SK-N-SH (cell line): ENCODE results near the gene PLA2G4E. TPM values are rescaled to one million over a fixed set of nuclear protein-coding genes. Genes with fewer than 3 reads are reported as not detected.

Experiments used
- CTCF ChIA-PET: fragments of 300-600, 350-600 bp; formaldehyde crosslinking; extraction: SDS; loops from one replicate; lab custom pipeline; 2021; lab: Yijun Ruan, JAX
- POLR2A ChIA-PET: fragments of 350-600 bp; sonication (Branson Sonifier 250); formaldehyde crosslinking; extraction: SDS; loops from one replicate; lab custom pipeline; 2020; ENCODE audit warnings: antibody characterized with exemption, inconsistent platforms; lab: Yijun Ruan, JAX
- DNase-seq: peaks from one replicate; pipeline ENCODE4 v3.0.0; 2012
- H2AFZ ChIP-seq: fragments of 200-600 bp; sonication (generic); 2 replicates; pipeline ENCODE4 v1.8.1; 2016; ENCODE audit warnings: antibody characterized with exemption, mild to moderate bottlenecking, low read depth
- H3F3A ChIP-seq: fragments of 200-600 bp; sonication (generic); replicated peaks from 2 replicates; pipeline ENCODE3; 2016; ENCODE audit warnings: antibody characterized with exemption, mild to moderate bottlenecking; ENCODE audit not compliant: insufficient read depth
- H3K27ac ChIP-seq, 2 experiments: fragments of 200-500 bp in 1 of 2; fragments of 200-600 bp in 1 of 2; sonication (Bioruptor generic) in 1 of 2; sonication (generic), shearing (Covaris generic) in 1 of 2; 2 replicates each; pipeline versions ENCODE4 v1.5.1 to v1.6.1; 2014 to 2016; ENCODE audit warnings: low read depth in 2 of 2, inconsistent platforms in 1 of 2, low read length in 1 of 2, mild to moderate bottlenecking in 1 of 2, mixed read lengths in 1 of 2
- H3K27me3 ChIP-seq: fragments of 200-600 bp; sonication (generic), shearing (Covaris generic); 2 replicates; pipeline ENCODE4 v1.6.1; 2016; ENCODE audit warnings: mixed run types; ENCODE audit not compliant: insufficient read depth
- H3K36me3 ChIP-seq, 2 experiments: fragments of 200-500 bp in 1 of 2; fragments of 200-600 bp in 1 of 2; sonication (Bioruptor generic) in 1 of 2; sonication (generic) in 1 of 2; replicated peaks in 1 of 2; 2 replicates each; pipeline versions ENCODE3 to v1.5.1; 2014 to 2016; ENCODE audit warnings: low read length in 1 of 2, mild to moderate bottlenecking in 1 of 2; ENCODE audit not compliant: insufficient read depth in 2 of 2, control insufficient read depth in 1 of 2
- H3K4me1 ChIP-seq, 2 experiments: fragments of 200-500 bp in 1 of 2; fragments of 200-600 bp in 1 of 2; sonication (Bioruptor generic) in 1 of 2; sonication (generic), shearing (Covaris generic) in 1 of 2; 2 replicates each; pipeline versions ENCODE4 v1.5.1 to v1.6.1; 2014 to 2016; ENCODE audit warnings: low read depth in 1 of 2, low read length in 1 of 2, mixed run types in 1 of 2; ENCODE audit not compliant: insufficient read depth in 2 of 2, control insufficient read depth in 1 of 2
- H3K4me2 ChIP-seq: fragments of 200-600 bp; sonication (generic), shearing (Covaris generic); 2 replicates; pipeline ENCODE4 v1.6.1; 2017; ENCODE audit warnings: mixed run types
- H3K4me3 ChIP-seq, 2 experiments: fragments of 200-500 bp in 1 of 2; fragments of 200-600 bp in 1 of 2; sonication (Bioruptor generic) in 1 of 2; sonication (generic), shearing (Covaris generic) in 1 of 2; 2 replicates each; pipeline versions ENCODE4 v1.5.1 to v1.8.1; 2014 to 2016; ENCODE audit warnings: low read depth in 2 of 2, inconsistent platforms in 1 of 2, low read length in 1 of 2, mild to moderate bottlenecking in 1 of 2, mixed read lengths in 1 of 2, moderate library complexity in 1 of 2
- H3K79me2 ChIP-seq: fragments of 200-600 bp; sonication (generic); 2 replicates; pipeline ENCODE4 v1.8.1; 2017; ENCODE audit warnings: mild to moderate bottlenecking; ENCODE audit not compliant: insufficient read depth
- H3K9ac ChIP-seq: fragments of 200-600 bp; sonication (generic); 2 replicates; pipeline ENCODE4 v1.6.1; 2017; ENCODE audit warnings: mixed run types
- H3K9me2 ChIP-seq: fragments of 200-600 bp; sonication (generic); 2 replicates; pipeline ENCODE4 v1.6.1; 2017; ENCODE audit warnings: mixed run types
- H3K9me3 ChIP-seq: fragments of 200-600 bp; sonication (generic); 2 replicates; pipeline ENCODE4 v1.6.1; 2017; ENCODE audit warnings: mixed run types, mild to moderate bottlenecking, moderate library complexity
- H4K20me1 ChIP-seq: fragments of 200-600 bp; sonication (generic); 2 replicates; pipeline ENCODE4 v1.6.1; 2017; ENCODE audit warnings: mild to moderate bottlenecking, mixed run types; ENCODE audit not compliant: insufficient read depth
- CHD2 ChIP-seq: fragments of 150-350 bp; IDR thresholded peaks from 2 replicates; pipeline ENCODE4 v1.6.1; 2018; ENCODE audit warnings: low read length; ENCODE audit not compliant: partially characterized antibody
- EP300 ChIP-seq, 2 experiments: IDR thresholded peaks; 2 replicates each; pipeline versions ENCODE4 v1.4.0 to v1.6.1; 2012; ENCODE audit warnings: borderline replicate concordance in 1 of 2, low read depth in 1 of 2, low read length in 1 of 2
- EZH2phosphoT487 ChIP-seq: fragments of 200-600 bp; sonication (generic); IDR thresholded peaks from 2 replicates; pipeline ENCODE4 v1.6.1; 2017; ENCODE audit warnings: low read depth, mixed run types, mild to moderate bottlenecking, antibody characterized with exemption, moderate library complexity, borderline replicate concordance
- FOXM1 ChIP-seq: IDR thresholded peaks from 2 replicates; pipeline ENCODE4 v1.4.0; 2012; ENCODE audit warnings: low read depth, mild to moderate bottlenecking
- GABPA ChIP-seq: IDR thresholded peaks from 2 replicates; pipeline ENCODE4 v1.4.0; 2012; ENCODE audit warnings: low read depth, mild to moderate bottlenecking
- GATA2 ChIP-seq: sonication (generic); formaldehyde crosslinking; IDR thresholded peaks from 2 replicates; pipeline ENCODE4 v1.5.0; 2020; ENCODE audit warnings: mild to moderate bottlenecking, missing genetic modification reagents
- IRF3 ChIP-seq: fragments of 150-350 bp; IDR thresholded peaks from 2 replicates; pipeline ENCODE4 v1.6.1; 2016; ENCODE audit warnings: mild to moderate bottlenecking, low read depth, low read length
- JUND ChIP-seq: IDR thresholded peaks from 2 replicates; pipeline ENCODE4 v1.4.0; 2012
- MEF2A ChIP-seq: IDR thresholded peaks from 2 replicates; pipeline ENCODE4 v1.4.0; 2012; ENCODE audit warnings: low read depth, borderline replicate concordance
- PBX3 ChIP-seq: IDR thresholded peaks from 2 replicates; pipeline ENCODE4; 2012
- RAD21 ChIP-seq: IDR thresholded peaks from 2 replicates; pipeline ENCODE4 v1.6.1; 2012; ENCODE audit warnings: mild to moderate bottlenecking, low read length
- RCOR1 ChIP-seq: fragments of 150-350 bp; IDR thresholded peaks from 2 replicates; pipeline ENCODE4 v1.6.1; 2017; ENCODE audit warnings: antibody characterized with exemption, low read length
- SMC3 ChIP-seq: IDR thresholded peaks from 2 replicates; pipeline ENCODE4 v1.6.1; 2012; ENCODE audit warnings: low read depth, low read length, improper control_type of control experiment
- TEAD4 ChIP-seq: IDR thresholded peaks from 2 replicates; pipeline ENCODE4 v1.4.0; 2012; ENCODE audit warnings: mild to moderate bottlenecking, borderline replicate concordance; ENCODE audit not compliant: insufficient read depth
- YY1 ChIP-seq: IDR thresholded peaks from 2 replicates; pipeline ENCODE4 v1.4.0; 2012; ENCODE audit warnings: low read depth, mild to moderate bottlenecking
- WGBS: methylation state at CpG from one replicate; pipeline ENCODE4 v1.1.6; 2017; ENCODE audit warnings: low lambda C conversion rate; 5-methylcytosine and 5-hydroxymethylcytosine counted together
- polyA plus RNA-seq, 3 experiments: library from polyadenylated mRNA; depleted of rRNA; stranded (reverse); fragments of >200 nt; gene quantifications; 2 replicates each; pipeline ENCODE4 v1.2.3, GENCODE V29; 2012
- TF ChIP-seq, protein P1 (sequence below): fragments of 150-350 bp; IDR thresholded peaks from 2 replicates; pipeline ENCODE4 v1.6.1; 2017; ENCODE audit warnings: antibody characterized with exemption, low read length, low read depth, borderline replicate concordance
- TF ChIP-seq, protein P2 (sequence below): fragments of 200-600 bp; sonication (generic); IDR thresholded peaks from 2 replicates; pipeline ENCODE4 v1.6.1; 2017; ENCODE audit warnings: antibody characterized with exemption, mild to moderate bottlenecking, moderate library complexity

Gene PLA2G4E
- polyA plus RNA-seq, 1 of the 3 experiments (the other 2 are of a cell fraction) = not detected

DNA sequence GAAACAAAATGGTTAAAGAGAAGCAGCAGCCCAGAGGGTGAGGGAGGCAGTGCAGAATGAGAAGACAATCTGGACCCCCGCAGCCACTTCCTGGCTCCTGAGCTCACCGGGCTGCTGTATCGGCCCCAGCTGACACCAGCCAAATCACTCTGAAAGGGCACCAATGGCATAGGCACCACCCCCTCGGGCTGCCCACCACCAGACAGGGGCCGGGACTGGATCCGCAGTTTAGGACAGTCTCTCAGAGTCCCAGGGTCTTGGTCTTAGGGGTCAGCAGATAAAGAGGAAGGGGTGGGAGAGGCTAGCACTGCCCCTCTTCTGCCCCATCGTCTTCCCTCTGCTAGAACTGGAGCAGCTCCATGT lies 30.6 kb downstream of the PLA2G4E start:
- DNase-seq = no peak
- Histone ChIP-seq H3K79me2 (no peaks in the 10 kb centered on the region), H3K9me2 (no peaks in the 10 kb centered on the region), H3K9me3 (no peaks in the 10 kb centered on the region), H3K36me3 (no peaks in the 10 kb centered on the region), H3K27me3 (no peaks in the 10 kb centered on the region), H3K27ac (no peak overlapping the region), H3K4me2 (no peak overlapping the region), H3F3A (no peaks in the 10 kb centered on the region)
- 67% methylated on average over 7 of the region's 7 CpGs for WGBS
- POLR2A ChIA-PET = no interaction called here
- TF ChIP-seq PBX3 (no peak), FOXM1 (no peak), EZH2phosphoT487 (no peak), SMC3 (no peak), EP300 (IDR thresholded peaks at IDR 0.05; ENCODE audit: borderline replicate concordance in 1 of 2, low read depth in 1 of 2, low read length in 1 of 2) (no peak), GABPA (no peak), IRF3 (no peak), MEF2A (no peak), YY1 (no peak)
- TF ChIP-seq, protein P1, sequence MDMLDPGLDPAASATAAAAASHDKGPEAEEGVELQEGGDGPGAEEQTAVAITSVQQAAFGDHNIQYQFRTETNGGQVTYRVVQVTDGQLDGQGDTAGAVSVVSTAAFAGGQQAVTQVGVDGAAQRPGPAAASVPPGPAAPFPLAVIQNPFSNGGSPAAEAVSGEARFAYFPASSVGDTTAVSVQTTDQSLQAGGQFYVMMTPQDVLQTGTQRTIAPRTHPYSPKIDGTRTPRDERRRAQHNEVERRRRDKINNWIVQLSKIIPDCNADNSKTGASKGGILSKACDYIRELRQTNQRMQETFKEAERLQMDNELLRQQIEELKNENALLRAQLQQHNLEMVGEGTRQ = no peak
- TF ChIP-seq, all 33 proteins: peak for 0
- CTCF ChIA-PET = interaction anchor here (0.7 to 11.1 kb wide), 33 partner anchors 8 to 166 kb away, joined by 3 to 172 read pairs (median 7); partner anchors contain the start of genes PLA2G4E and PLA2G4F
- H3K4me3 ChIP-seq = no peak overlapping the region
- no peaks in the 10 kb centered on the region for H4K20me1 ChIP-seq
- no peak overlapping the region for H2AFZ ChIP-seq
- no peaks in the 10 kb centered on the region; a peak in 1 of 4 replicates for H3K4me1 ChIP-seq
- H3K9ac ChIP-seq = no peak overlapping the region

GRCh38 chr15:41989573-41990242 lies 31.1 kb downstream of the PLA2G4E start:
- no peaks in the 10 kb centered on the region for H3K79me2 ChIP-seq
- H3K36me3 ChIP-seq = no peaks in the 10 kb centered on the region
- ChIA-PET CTCF (interaction anchor here (0.6 to 11.1 kb wide), 55 partner anchors 9 to 510 kb away, joined by 3 to 172 read pairs (median 5); partner anchors contain the start of genes EHD4, PLA2G4E and PLA2G4F), POLR2A (no interaction called here)
- H3K4me2 ChIP-seq = no peak overlapping the region
- peak overlapping the region in 1 of 2 experiments; percentile 26; a peak in 1 of 4 replicates for H3K4me3 ChIP-seq
- H2AFZ ChIP-seq = no peak overlapping the region
- no peaks in the 10 kb centered on the region for H3F3A ChIP-seq
- no peak overlapping the region for H3K9ac ChIP-seq
- no peaks in the 10 kb centered on the region; a peak in 1 of 4 replicates for H3K4me1 ChIP-seq
- H3K9me2 ChIP-seq = no peaks in the 10 kb centered on the region
- no peaks in the 10 kb centered on the region for H3K9me3 ChIP-seq
- H3K27me3 ChIP-seq = no peaks in the 10 kb centered on the region
- DNase-seq = peak; percentile 92
- no peak overlapping the region for H3K27ac ChIP-seq
- 0% methylated on average over 6 of the region's 9 CpGs for WGBS
- H4K20me1 ChIP-seq = no peaks in the 10 kb centered on the region
- no peak for TF ChIP-seq IRF3
- no peak for TF ChIP-seq GATA2 (CRISPR knock-in tag)
- TF ChIP-seq SMC3 = peak; percentile 95
- TF ChIP-seq, protein P2, sequence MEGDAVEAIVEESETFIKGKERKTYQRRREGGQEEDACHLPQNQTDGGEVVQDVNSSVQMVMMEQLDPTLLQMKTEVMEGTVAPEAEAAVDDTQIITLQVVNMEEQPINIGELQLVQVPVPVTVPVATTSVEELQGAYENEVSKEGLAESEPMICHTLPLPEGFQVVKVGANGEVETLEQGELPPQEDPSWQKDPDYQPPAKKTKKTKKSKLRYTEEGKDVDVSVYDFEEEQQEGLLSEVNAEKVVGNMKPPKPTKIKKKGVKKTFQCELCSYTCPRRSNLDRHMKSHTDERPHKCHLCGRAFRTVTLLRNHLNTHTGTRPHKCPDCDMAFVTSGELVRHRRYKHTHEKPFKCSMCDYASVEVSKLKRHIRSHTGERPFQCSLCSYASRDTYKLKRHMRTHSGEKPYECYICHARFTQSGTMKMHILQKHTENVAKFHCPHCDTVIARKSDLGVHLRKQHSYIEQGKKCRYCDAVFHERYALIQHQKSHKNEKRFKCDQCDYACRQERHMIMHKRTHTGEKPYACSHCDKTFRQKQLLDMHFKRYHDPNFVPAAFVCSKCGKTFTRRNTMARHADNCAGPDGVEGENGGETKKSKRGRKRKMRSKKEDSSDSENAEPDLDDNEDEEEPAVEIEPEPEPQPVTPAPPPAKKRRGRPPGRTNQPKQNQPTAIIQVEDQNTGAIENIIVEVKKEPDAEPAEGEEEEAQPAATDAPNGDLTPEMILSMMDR = peak; percentile 92
- TF ChIP-seq EP300 (IDR thresholded peaks at IDR 0.05; ENCODE audit: borderline replicate concordance in 1 of 2, low read depth in 1 of 2, low read length in 1 of 2) = no peak
- TF ChIP-seq TEAD4 = no peak
- no peak for TF ChIP-seq CHD2
- peak; percentile 98 for TF ChIP-seq RAD21
- TF ChIP-seq JUND = no peak
- TF ChIP-seq, protein P1 = no peak
- TF ChIP-seq MEF2A = no peak
- TF ChIP-seq RCOR1 = 0 out of 2 replicates have a peak, but pooled peaks have one; percentile 27
